ENCODE results near the gene CPT1B. TPM values are rescaled to one million over a fixed set of nuclear protein-coding genes. Genes with fewer than 3 reads are reported as not detected.
A peak's percentile ranks its signal among the peaks of the same experiment; 100 is the strongest.

Gene CPT1B
- total RNA-seq, 1 donor from 2014 or later: 32.2 TPM

GRCh38 chr22:50601669-50602337 lies 23.6 kb upstream of the CPT1B start:
- no peak for TF ChIP-seq CTCF (IDR thresholded peaks at IDR 0.05)
- ChIA-PET POLR2A (interaction anchor here (0.7 to 1.0 kb wide), 2 partner anchors 18 to 73 kb away, joined by 3 read pairs; no protein-coding TSS in a partner anchor), CTCF (interaction anchor here (0.9 kb wide), 1 partner anchor 76 kb away, joined by 3 read pairs; the partner anchor contains the start of gene SCO2)
- intact Hi-C loops (cut with micrococcal nuclease): loop anchor here (2.0 kb wide), 1 partner anchor 19 kb away; the partner anchor contains the start of gene CHKB
- Mint-ChIP-seq H3K36me3 (ENCODE audit: low read depth) (peaks cover 2% of the 10 kb centered on the region), H3K9me3 (no peaks in the 10 kb centered on the region), H3K27me3 (peaks cover 34% of the 10 kb centered on the region), H3K4me3 (peak overlapping the region; percentile 69), H3K27ac (no peak overlapping the region), H3K4me1 (peaks cover 12% of the 10 kb centered on the region)
- DNase-seq (no peak), ATAC-seq (ENCODE audit: low read depth) (no peak)

- Mint-ChIP-seq H3K36me3 (ENCODE audit: low read depth) (peaks cover 2% of the 10 kb centered on the region), H3K9me3 (no peaks in the 10 kb centered on the region), H3K27me3 (peaks cover 30% of the 10 kb centered on the region), H3K4me3 (peak overlapping the region; percentile 69), H3K4me1 (peaks cover 12% of the 10 kb centered on the region), H3K27ac (no peak overlapping the region)
- CTCF ChIA-PET: interaction anchor here (0.9 kb wide), 1 partner anchor 75 kb away, joined by 3 read pairs; the partner anchor contains the start of gene SCO2
- POLR2A ChIA-PET: interaction anchor here (0.7 kb wide), 1 partner anchor 72 kb away, joined by 3 read pairs; no protein-coding TSS in a partner anchor
- DNase-seq (no peak), ATAC-seq (ENCODE audit: low read depth) (no peak)
- intact Hi-C loops (cut with micrococcal nuclease): loop anchor here (2.0 kb wide), 1 partner anchor 18 kb away; the partner anchor contains the start of gene CHKB
- no peak for TF ChIP-seq CTCF (IDR thresholded peaks at IDR 0.05)
These were observed 22.9 kb upstream of the CPT1B start for GRCh38 chr22:50600967-50601668.

- ChIA-PET POLR2A (interaction anchor here (1.0 kb wide), 1 partner anchor 52 kb away, joined by 3 read pairs; no protein-coding TSS in a partner anchor), CTCF (no interaction called here)
- Mint-ChIP-seq H3K27me3 (peaks cover 29% of the 10 kb centered on the region), H3K4me3 (peak within 1 kb of the TSS; percentile 72), H3K27ac (no peak within 1 kb of the TSS), H3K36me3 (ENCODE audit: low read depth) (peaks cover 3% of the 10 kb centered on the region), H3K4me1 (peaks cover 12% of the 10 kb centered on the region), H3K9me3 (no peaks in the 10 kb centered on the region)
- DNase-seq: no peak
- ATAC-seq (ENCODE audit: low read depth): peak; percentile 55
- intact Hi-C loops (cut with micrococcal nuclease): loop anchor here (2.0 kb wide), 1 partner anchor 18 kb away; the partner anchor contains the start of gene CHKB
- no peak for TF ChIP-seq CTCF (IDR thresholded peaks at IDR 0.05)
These were observed 22.3 kb upstream of the CPT1B start, which contains the start of gene MAPK8IP2 for GRCh38 chr22:50600538-50600937. TSS of gene MAPK8IP2 (plus strand) at chr22:50600793. CDS start at chr22:50600819, 26 bp downstream.

DNA sequence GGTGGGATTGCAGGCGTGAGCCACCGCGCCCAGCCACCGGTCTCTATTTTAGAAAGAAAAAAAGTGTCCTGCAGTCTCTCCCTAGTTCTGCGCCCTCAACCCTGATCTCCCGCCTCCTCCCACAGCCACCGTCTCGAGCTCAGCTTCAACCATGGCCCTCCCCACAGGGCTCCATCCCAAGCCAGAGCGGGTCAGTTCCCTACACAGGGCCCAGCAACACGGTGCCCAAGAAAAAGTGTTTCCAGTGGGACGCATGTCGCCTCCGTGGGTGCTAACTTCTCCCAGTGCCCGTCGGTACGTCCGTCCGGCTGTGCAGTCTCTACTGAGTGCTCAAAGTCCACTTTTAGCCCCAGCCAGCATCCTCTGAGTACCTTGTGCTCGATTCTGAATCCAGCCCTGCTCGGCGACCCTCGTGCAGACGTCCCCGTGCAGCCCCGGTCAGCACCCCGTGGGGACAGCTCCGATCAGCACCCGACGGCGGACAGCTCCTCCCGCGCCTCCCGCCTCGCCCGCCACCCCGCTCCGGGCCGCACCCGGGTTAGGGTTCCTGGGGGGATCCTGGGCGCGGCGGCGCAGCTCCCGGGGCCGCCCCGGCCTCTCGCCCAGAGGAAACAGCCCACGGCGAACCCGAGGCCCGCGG lies 21.7 kb upstream of the CPT1B start:
- Mint-ChIP-seq H3K27ac (no peak overlapping the region), H3K27me3 (peaks cover 29% of the 10 kb centered on the region), H3K36me3 (ENCODE audit: low read depth) (peaks cover 3% of the 10 kb centered on the region), H3K9me3 (no peaks in the 10 kb centered on the region), H3K4me1 (peaks cover 12% of the 10 kb centered on the region), H3K4me3 (peak overlapping the region; percentile 72)
- ChIA-PET CTCF (no interaction called here), POLR2A (interaction anchor here (0.6 to 1.0 kb wide), 2 partner anchors 9 to 52 kb away, joined by 3 to 7 read pairs; no protein-coding TSS in a partner anchor)
- intact Hi-C loops (cut with micrococcal nuclease): loop anchor here (2.0 kb wide), 1 partner anchor 17 kb away; the partner anchor contains the start of gene CHKB
- no peak for TF ChIP-seq CTCF (IDR thresholded peaks at IDR 0.05)
- peak; percentile 96 for ATAC-seq (ENCODE audit: low read depth)
- DNase-seq: peak; percentile 66

All from activated B cell treated with CpG ODN at 0.5 μM for 24 hours (primary cell).